ENCODE data around the gene CXCL3.

The CXCL3 gene

DNA sequence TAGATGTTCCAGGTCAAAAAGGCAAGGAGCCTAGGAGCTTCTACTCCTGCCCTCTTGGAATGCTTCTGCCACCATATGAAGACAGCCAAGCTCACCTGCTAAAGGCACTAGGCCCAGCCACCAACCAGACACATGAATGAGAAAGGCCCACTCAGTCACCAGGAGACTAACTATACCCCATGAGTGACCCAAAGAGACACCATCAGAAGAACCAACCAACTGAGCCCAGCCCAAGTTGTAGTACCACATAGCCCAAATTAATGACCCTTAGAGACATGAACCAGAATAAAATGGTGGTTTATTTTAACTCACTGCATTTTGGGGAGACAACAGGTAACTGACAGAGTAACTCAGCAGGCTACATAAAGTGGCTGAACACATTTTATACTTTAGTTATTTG lies 22.9 kb upstream of the CXCL3 start:
- H3K4me3 Mint-ChIP-seq: no peak overlapping the region
- H3K36me3 Mint-ChIP-seq: no peaks in the 10 kb centered on the region
- H3K27me3 Mint-ChIP-seq: peaks cover 2% of the 10 kb centered on the region
- no peak for DNase-seq (ENCODE audit: low spot score in 2 of 2)
- H3K27ac Mint-ChIP-seq: no peak overlapping the region
- H3K9me3 Mint-ChIP-seq: no peaks in the 10 kb centered on the region
- no peaks in the 10 kb centered on the region for H3K4me1 Mint-ChIP-seq
- no peak for ATAC-seq (ENCODE audit: low read depth)

DNA sequence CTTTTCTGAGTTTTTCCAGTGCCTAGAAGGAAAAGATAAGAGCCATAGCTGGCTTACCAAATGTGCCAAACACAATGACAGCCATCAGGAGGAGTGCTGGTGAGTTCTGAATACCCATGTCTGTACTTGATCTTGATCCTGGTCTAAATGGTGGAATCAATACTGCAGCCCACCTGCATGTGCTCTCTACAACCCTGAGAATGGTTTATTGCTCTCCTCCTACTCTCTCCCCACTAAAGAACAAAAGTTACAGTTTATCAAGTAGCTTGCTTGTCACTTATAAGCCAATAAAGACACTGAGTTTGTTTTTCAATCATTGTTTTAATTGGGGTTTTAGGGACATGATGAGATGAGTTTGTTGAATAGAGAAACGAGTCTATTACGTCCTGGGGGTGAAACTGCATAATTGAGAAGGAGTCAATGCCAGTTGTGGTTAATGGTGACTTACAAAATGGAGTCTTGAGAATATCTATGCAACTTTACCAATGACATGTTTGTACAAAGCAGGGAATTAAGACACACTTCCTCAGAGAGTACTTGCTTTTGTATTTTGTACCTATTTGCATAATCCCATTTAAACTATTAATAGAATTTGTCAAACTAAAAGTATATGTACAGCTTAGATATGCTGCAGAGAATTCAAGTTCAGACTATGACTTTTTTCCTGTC lies 20.8 kb upstream of the CXCL3 start:
- ATAC-seq (ENCODE audit: low read depth) (no peak), DNase-seq (ENCODE audit: low spot score in 2 of 2) (no peak)
- H3K4me3 Mint-ChIP-seq: no peak overlapping the region
- no peaks in the 10 kb centered on the region for H3K4me1 Mint-ChIP-seq
- H3K27me3 Mint-ChIP-seq: no peaks in the 10 kb centered on the region
- H3K36me3 Mint-ChIP-seq: no peaks in the 10 kb centered on the region
- no peak overlapping the region for H3K27ac Mint-ChIP-seq
- no peaks in the 10 kb centered on the region for H3K9me3 Mint-ChIP-seq

DNA sequence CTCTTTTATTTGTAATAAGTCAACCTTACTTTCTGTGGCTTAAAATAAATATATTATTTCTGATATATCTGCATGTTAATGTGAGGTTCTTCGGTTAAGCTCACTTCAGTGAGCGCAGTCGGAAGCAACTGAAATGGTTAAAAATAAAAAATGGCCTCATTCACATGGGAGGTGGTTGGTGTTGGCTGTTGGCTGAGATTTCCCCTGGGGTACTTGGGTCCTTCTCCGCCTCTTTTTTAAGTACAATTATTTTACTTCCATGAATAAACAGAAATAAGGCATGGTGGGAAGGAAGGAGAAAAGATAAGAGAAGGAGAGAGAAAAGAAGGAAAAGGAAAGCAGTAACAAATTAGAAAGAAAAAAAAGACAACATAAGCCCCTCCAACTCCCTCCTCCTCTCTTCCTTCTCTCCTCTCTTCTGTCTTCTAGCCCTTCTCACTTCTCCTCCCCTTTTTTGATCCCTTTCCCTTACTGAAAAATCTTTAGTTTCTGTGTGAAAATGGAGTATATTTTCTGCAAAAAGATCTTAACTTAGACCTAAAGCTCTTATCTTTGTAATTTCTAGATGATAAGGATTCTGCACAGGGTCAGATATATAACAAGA lies 19.7 kb upstream of the CXCL3 start:
- H3K27me3 Mint-ChIP-seq: no peaks in the 10 kb centered on the region
- H3K27ac Mint-ChIP-seq: no peak overlapping the region
- no peaks in the 10 kb centered on the region for H3K4me1 Mint-ChIP-seq
- no peaks in the 10 kb centered on the region for H3K9me3 Mint-ChIP-seq
- H3K4me3 Mint-ChIP-seq: no peak overlapping the region
- H3K36me3 Mint-ChIP-seq: no peaks in the 10 kb centered on the region
- ATAC-seq (ENCODE audit: low read depth) (no peak), DNase-seq (ENCODE audit: low spot score in 2 of 2) (no peak)

DNA sequence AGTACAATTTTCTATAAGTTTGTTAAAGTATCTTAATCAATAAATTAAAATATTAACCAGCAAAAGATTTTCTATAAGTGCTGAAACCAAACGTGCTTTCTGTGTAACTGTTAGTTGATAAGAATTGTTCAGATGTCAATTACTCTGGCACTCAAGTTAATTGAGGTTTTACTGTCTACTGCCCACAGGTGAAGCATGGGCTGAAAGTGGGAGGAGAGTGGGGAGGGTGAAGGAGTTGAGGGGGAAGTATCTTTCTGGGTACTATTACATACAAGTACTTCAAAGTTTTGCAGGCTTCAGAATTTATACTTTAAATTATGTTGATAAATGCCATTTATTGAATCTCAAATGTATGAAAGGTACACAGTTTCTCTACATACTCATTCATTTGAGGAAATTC lies 19.1 kb upstream of the CXCL3 start:
- Mint-ChIP-seq H3K27ac (no peak overlapping the region), H3K4me3 (no peak overlapping the region), H3K9me3 (no peaks in the 10 kb centered on the region), H3K4me1 (no peaks in the 10 kb centered on the region), H3K27me3 (no peaks in the 10 kb centered on the region), H3K36me3 (no peaks in the 10 kb centered on the region)
- no peak for ATAC-seq (ENCODE audit: low read depth)
- DNase-seq (ENCODE audit: low spot score in 2 of 2): no peak

DNA sequence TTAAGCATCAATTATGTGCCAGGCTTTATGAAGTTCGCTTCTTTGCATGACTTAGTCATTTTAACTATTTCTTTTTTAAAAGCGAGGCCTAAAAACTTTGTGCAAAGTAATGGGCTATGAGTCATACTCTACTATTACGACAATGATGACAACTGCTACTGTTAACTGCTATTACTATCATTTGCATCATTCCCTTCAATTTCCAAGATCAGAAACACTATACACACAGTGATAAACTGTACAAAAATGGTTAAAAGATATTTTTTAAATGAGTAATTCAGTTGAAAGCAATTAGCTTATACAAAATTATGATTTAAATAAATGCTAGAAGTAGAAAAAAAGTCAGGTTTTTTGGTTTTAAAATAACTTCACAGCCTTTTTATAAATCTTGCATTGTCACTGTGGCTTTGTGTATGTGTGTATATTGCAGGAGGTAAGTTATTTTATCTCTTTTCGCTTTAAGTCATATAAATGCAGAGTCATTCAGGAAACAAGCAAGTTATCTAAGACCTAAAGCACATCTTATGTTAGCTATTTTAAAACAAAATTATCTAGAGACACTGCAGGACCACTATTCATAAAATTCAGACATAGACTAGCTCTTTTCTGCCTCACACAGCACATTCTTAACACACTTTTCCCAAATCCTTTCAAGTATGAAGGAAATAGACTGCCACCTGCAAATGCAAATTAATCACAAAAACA lies 18.5 kb upstream of the CXCL3 start:
- no peaks in the 10 kb centered on the region for H3K27me3 Mint-ChIP-seq
- H3K9me3 Mint-ChIP-seq: no peaks in the 10 kb centered on the region
- ATAC-seq (ENCODE audit: low read depth) (no peak), DNase-seq (ENCODE audit: low spot score in 2 of 2) (no peak)
- no peak overlapping the region for H3K4me3 Mint-ChIP-seq
- no peak overlapping the region for H3K27ac Mint-ChIP-seq
- H3K4me1 Mint-ChIP-seq: no peaks in the 10 kb centered on the region
- no peaks in the 10 kb centered on the region for H3K36me3 Mint-ChIP-seq

DNA sequence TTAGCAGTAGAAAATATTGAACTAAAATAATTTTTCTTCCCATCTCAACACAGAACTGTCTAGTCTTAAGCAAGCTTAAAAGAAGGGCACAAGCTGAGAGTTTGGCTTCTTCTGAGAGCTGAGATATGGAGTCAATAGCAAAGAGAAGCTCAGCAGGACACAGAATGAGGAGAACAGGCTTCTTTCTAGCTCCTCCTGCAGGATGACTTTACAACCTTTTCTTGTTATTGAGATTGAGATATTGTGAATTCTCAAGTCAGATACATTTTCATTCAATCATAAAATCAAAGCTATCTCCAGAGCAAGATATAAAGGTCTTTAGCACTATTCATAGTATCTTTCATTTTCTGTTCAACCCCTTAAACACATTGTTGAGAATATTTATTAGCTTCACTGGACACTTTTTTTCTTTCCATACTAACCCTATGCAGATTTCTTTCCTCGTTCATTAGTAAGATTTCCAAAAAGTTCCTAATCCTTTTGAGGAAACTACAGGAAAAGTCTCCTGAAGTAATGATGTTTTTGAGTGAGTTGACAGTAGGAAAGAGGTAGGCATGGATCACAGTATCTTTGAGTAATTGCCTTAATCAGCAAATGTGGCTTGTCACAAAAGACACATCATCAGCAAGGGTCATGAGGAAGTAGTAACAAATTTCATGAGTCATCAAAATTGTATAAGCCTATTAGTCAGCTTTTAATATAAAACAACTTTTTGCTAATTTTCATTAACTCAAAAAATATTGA lies 17.8 kb upstream of the CXCL3 start:
- DNase-seq (ENCODE audit: low spot score in 2 of 2): no peak
- H3K27ac Mint-ChIP-seq: no peak overlapping the region

DNA sequence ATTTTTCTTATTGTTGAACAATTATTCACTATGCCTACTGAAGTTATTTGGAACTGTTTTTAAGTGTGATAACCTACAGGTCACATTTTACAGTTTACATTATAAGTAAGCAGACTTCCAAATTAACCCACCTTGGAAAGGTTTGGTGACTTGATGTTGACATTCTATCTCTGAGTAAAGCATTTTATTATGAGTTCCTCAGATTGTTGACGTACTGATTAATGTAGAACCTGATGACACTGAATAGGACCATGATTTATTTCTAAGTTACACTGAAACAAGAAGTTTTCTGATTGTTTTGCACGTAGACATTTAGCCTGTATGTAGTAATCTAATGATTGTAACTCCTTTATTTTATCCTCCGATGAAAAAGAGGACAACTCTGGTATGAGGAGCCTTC lies 17.0 kb upstream of the CXCL3 start:
- peaks cover 1% of the 10 kb centered on the region for H3K27me3 Mint-ChIP-seq
- no peaks in the 10 kb centered on the region for H3K36me3 Mint-ChIP-seq
- DNase-seq (ENCODE audit: low spot score in 2 of 2) (no peak), ATAC-seq (ENCODE audit: low read depth) (no peak)
- H3K27ac Mint-ChIP-seq: no peak overlapping the region
- peaks cover 2% of the 10 kb centered on the region for H3K9me3 Mint-ChIP-seq
- no peak overlapping the region for H3K4me3 Mint-ChIP-seq
- no peaks in the 10 kb centered on the region for H3K4me1 Mint-ChIP-seq

More for the DNA sequence above, 17.8 kb upstream of the CXCL3 start:
- ATAC-seq (ENCODE audit: low read depth): no peak
- no peak overlapping the region for H3K4me3 Mint-ChIP-seq
- H3K9me3 Mint-ChIP-seq: no peaks in the 10 kb centered on the region
- H3K27me3 Mint-ChIP-seq: no peaks in the 10 kb centered on the region
- no peaks in the 10 kb centered on the region for H3K36me3 Mint-ChIP-seq
- H3K4me1 Mint-ChIP-seq: no peaks in the 10 kb centered on the region

DNA sequence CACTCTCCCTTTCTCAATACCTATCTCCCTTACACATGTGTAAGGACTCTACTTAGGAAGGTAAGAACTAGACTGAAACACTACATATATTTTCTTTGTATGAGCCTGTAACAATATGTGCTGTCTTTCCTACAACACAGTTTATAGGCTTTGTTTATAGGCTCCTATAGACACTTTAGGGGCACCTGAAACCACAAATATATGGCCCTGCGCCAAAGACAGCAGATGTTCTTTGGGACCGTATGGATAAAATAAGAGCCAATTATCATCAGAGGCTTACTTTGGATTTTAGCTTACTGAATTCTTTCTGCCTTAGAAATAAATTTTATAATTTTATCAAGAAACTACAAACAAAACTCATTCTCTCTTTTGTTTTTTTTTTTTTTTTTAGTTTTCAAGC lies 16.6 kb upstream of the CXCL3 start:
- Mint-ChIP-seq H3K4me1 (no peaks in the 10 kb centered on the region), H3K9me3 (peaks cover 2% of the 10 kb centered on the region), H3K27ac (no peak overlapping the region), H3K27me3 (peaks cover 1% of the 10 kb centered on the region), H3K36me3 (no peaks in the 10 kb centered on the region), H3K4me3 (no peak overlapping the region)
- DNase-seq (ENCODE audit: low spot score in 2 of 2) (no peak), ATAC-seq (ENCODE audit: low read depth) (no peak)

DNA sequence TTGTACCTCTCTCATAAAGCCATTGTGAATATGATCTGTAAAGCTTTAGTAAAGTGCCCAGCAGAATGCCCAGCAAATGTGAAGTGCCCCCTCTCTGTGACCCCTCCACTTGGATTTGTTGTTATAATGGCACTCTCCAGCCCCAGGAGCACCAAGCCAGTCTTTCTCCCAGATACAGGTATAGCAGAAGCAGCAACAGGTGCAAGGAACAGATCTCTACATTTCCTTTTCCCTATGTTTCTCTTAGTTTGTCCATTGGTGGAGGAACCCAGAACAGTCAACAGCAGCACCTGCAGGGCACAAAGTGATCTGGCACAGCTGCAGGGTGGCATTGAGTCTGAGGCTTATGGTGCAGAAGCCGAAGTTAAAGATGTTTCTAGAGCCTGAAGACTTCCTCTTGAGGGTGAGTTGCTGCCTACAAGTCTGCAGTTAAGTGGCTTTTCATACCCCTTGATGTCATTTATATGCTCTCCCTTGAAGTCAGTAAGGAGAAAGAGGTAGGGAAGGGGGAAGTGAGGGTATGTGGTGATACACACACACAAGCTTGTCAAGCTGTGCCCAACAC lies 16.1 kb upstream of the CXCL3 start:
- H3K36me3 Mint-ChIP-seq: no peaks in the 10 kb centered on the region
- DNase-seq (ENCODE audit: low spot score in 2 of 2) (no peak), ATAC-seq (ENCODE audit: low read depth) (no peak)
- peaks cover 1% of the 10 kb centered on the region for H3K27me3 Mint-ChIP-seq
- H3K4me1 Mint-ChIP-seq: no peaks in the 10 kb centered on the region
- H3K27ac Mint-ChIP-seq: no peak overlapping the region
- H3K9me3 Mint-ChIP-seq: peaks cover 2% of the 10 kb centered on the region
- H3K4me3 Mint-ChIP-seq: no peak overlapping the region

DNA sequence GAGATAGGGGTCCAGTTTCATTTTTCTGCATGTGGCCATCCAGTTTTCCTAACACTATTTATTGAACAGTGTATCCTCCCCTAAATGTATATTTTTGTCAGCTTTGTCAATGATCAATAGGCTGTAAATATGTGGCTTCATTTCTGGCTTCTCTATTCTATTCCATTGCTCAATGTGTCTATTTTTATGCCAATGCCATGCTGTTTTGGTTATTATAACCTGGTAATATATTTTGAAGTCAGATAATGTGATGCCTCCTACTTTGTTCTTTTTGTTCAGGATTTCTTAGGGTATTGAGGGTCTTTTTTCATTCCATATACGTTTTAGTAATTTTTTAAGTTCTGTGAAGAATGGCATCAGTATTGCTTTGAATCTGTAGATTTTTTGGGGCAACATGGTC lies 8.7 kb upstream of the CXCL3 start:
- Mint-ChIP-seq H3K9me3 (peaks cover 10% of the 10 kb centered on the region), H3K4me3 (no peak overlapping the region), H3K27ac (no peak overlapping the region), H3K27me3 (peaks cover 8% of the 10 kb centered on the region), H3K36me3 (no peaks in the 10 kb centered on the region), H3K4me1 (no peaks in the 10 kb centered on the region)
- ATAC-seq (ENCODE audit: low read depth) (no peak), DNase-seq (ENCODE audit: low spot score in 2 of 2) (no peak)

DNA sequence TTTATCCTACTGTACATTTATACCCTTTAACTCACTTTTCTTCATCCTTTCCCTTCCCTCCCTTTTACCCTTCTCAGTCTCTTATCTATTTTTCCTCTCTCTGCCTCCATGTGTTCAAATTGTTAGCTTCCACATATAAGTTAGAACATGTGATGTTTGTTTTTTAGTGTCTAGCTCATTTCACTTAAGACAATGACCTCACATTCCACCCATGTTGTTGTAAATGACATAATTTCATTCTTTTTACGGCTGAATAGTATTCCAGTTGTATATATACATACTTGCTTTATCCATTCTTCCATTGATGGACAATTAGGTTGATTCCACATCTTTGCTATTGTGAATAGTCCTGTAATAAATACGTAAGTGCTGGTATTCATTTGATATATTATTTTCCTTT lies 7.3 kb upstream of the CXCL3 start:
- H3K9me3 Mint-ChIP-seq: peaks cover 8% of the 10 kb centered on the region
- H3K36me3 Mint-ChIP-seq: no peaks in the 10 kb centered on the region
- H3K4me3 Mint-ChIP-seq: no peak overlapping the region
- no peak overlapping the region for H3K27ac Mint-ChIP-seq
- DNase-seq (ENCODE audit: low spot score in 2 of 2) (no peak), ATAC-seq (ENCODE audit: low read depth) (no peak)
- peaks cover 7% of the 10 kb centered on the region for H3K27me3 Mint-ChIP-seq
- H3K4me1 Mint-ChIP-seq: no peaks in the 10 kb centered on the region

DNA sequence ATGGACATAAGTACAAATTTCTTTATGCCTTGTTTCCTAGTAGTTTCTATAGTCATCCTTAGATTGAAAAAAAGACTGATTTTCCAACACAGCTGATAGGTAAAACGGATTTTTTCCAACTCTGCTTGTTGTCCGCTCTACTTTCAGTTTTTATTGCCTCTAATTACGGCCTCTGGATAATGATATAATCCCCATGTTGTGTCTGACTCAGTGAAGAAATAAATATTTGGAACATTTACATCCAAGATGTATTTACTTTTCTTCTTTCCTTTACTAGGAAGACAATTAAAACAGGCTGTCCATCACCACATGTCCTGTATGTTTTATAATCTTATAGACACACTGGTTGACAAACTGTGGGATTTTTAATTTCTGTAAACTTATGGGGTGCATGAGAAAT lies 6.8 kb upstream of the CXCL3 start:
- peaks cover 7% of the 10 kb centered on the region for H3K27me3 Mint-ChIP-seq
- no peak overlapping the region for H3K27ac Mint-ChIP-seq
- no peak overlapping the region for H3K4me3 Mint-ChIP-seq
- ATAC-seq (ENCODE audit: low read depth): no peak
- H3K4me1 Mint-ChIP-seq: no peaks in the 10 kb centered on the region
- no peaks in the 10 kb centered on the region for H3K36me3 Mint-ChIP-seq
- H3K9me3 Mint-ChIP-seq: peaks cover 8% of the 10 kb centered on the region
- no peak for DNase-seq (ENCODE audit: low spot score in 2 of 2)

DNA sequence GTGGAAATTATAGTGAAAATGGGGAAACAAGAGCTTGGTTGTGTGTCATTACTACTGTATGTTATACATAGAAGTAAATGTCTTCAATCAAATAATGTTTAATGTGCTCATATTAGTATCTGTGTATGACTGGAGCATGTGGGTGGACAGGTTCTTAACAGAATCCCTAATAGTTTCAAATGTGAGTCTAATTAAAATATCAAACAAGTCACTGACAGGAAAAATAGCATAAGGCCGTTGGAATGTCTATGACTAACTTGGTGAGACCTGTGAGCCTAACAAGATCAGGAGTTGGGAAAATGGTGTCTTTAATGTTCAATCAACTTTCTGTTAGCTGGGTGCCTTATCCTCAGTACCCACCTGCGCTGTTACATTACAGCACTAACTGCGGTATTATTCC lies 6.2 kb upstream of the CXCL3 start:
- H3K4me3 Mint-ChIP-seq: no peak overlapping the region
- DNase-seq (ENCODE audit: low spot score in 2 of 2) (no peak), ATAC-seq (ENCODE audit: low read depth) (no peak)
- H3K27me3 Mint-ChIP-seq: peaks cover 8% of the 10 kb centered on the region
- peaks cover 8% of the 10 kb centered on the region for H3K9me3 Mint-ChIP-seq
- H3K36me3 Mint-ChIP-seq: no peaks in the 10 kb centered on the region
- H3K4me1 Mint-ChIP-seq: no peaks in the 10 kb centered on the region
- no peak overlapping the region for H3K27ac Mint-ChIP-seq

DNA sequence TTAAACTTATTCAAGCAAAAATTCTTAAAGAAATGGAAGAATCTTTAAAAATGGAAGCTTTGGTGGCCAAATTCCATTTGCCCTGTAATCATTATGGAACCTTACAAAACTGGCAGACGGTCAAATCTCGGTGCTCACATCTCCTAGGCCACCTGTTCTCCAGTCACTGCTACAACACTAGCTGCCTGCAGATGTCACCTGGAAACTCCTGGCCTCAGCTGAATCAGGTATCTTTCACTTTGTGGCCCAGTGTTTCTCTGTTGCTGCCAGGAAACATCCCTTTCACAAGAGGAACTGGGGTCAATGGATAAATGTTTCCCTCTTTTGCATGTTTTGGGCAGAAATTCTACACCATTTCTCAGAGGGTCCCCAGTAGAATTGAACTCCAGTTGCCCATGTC lies 4.2 kb upstream of the CXCL3 start:
- no peak for DNase-seq (ENCODE audit: low spot score in 2 of 2)

More for the DNA sequence above, 4.2 kb upstream of the CXCL3 start:
- Mint-ChIP-seq H3K27me3 (peaks cover 17% of the 10 kb centered on the region), H3K27ac (no peak overlapping the region), H3K4me3 (no peak overlapping the region), H3K9me3 (peaks cover 4% of the 10 kb centered on the region), H3K4me1 (peaks cover 9% of the 10 kb centered on the region), H3K36me3 (no peaks in the 10 kb centered on the region)
- no peak for ATAC-seq (ENCODE audit: low read depth)
